ENCODE measurements around the gene FHIP2A.

DNA sequence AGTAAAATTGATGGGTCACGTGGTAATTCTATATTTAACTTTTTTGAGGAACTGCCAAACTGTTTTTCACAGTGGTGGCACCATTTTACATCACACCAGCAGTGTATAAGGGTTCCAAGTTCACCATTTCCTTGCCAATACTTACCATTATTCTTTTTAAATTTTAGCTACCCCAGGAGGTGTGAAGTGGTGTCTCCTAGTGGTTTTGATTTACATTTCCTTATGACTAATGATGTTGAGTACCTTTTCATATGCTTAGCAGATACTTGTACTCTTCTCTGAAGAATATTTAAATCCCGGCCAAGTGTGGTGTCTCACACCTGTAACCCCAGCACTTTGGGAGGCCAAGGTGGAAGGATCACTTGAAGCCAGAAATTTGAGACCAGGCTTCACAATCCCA, 28.5 kb downstream of the FHIP2A start:
- TF ChIP-seq, protein P1, sequence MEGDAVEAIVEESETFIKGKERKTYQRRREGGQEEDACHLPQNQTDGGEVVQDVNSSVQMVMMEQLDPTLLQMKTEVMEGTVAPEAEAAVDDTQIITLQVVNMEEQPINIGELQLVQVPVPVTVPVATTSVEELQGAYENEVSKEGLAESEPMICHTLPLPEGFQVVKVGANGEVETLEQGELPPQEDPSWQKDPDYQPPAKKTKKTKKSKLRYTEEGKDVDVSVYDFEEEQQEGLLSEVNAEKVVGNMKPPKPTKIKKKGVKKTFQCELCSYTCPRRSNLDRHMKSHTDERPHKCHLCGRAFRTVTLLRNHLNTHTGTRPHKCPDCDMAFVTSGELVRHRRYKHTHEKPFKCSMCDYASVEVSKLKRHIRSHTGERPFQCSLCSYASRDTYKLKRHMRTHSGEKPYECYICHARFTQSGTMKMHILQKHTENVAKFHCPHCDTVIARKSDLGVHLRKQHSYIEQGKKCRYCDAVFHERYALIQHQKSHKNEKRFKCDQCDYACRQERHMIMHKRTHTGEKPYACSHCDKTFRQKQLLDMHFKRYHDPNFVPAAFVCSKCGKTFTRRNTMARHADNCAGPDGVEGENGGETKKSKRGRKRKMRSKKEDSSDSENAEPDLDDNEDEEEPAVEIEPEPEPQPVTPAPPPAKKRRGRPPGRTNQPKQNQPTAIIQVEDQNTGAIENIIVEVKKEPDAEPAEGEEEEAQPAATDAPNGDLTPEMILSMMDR (optimal IDR thresholded peaks at IDR 0.05 in 1 of 3, IDR thresholded peaks at IDR 0.05 in 1 of 3, conservative IDR thresholded peaks at IDR 0.05 in 1 of 3; ENCODE audit: extremely low read depth in 1 of 3, insufficient read depth in 2 of 3, low read length in 3 of 3): no peak
- TF ChIP-seq EZH2 (IDR thresholded peaks at IDR 0.05; ENCODE audit: low read length): no peak
